ENCODE measurements around the gene FOSL2. TPM values are rescaled to one million over a fixed set of nuclear protein-coding genes. Genes with fewer than 3 reads are reported as not detected.

FOSL2 gene
- total RNA-seq, 4 donors from 2014 or later, result 46.2 to 239 (median 207) TPM

GRCh38 chr2:28381225-28382180, 11.2 kb upstream of the FOSL2 start:
- H3K27me3 ChIP-seq, result no peaks in the 10 kb centered on the region
- H3K4me3 ChIP-seq, result no peak overlapping the region
- peak overlapping the region in 3 of 4 donors; percentile 57 to 97 (median 81) for H3K27ac ChIP-seq
- peak in 2 of 3 donors; percentile 69 to 77 for DNase-seq
- H3K9me3 ChIP-seq, result no peaks in the 10 kb centered on the region
- no peaks in the 10 kb centered on the region for H3K36me3 ChIP-seq
- TF ChIP-seq POLR2A (IDR thresholded peaks at IDR 0.05), result peak; percentile 56 to 72
- TF ChIP-seq CTCF (IDR thresholded peaks at IDR 0.05), result no peak
- H3K4me1 ChIP-seq, result peaks cover 0 to 51% (median 5%) of the 10 kb centered on the region in 4 donors

GRCh38 chr2:28382755-28383154, 9.9 kb upstream of the FOSL2 start:
- Histone ChIP-seq H3K9me3 (no peaks in the 10 kb centered on the region), H3K27me3 (no peaks in the 10 kb centered on the region), H3K27ac (peak overlapping the region in 3 of 4 donors; percentile 57 to 97 (median 81)), H3K4me3 (no peak overlapping the region), H3K4me1 (peaks cover 0 to 46% (median 5%) of the 10 kb centered on the region in 4 donors), H3K36me3 (no peaks in the 10 kb centered on the region)
- DNase-seq, result peak in 2 of 3 donors; percentile 71 to 79
- TF ChIP-seq POLR2A (IDR thresholded peaks at IDR 0.05), result peak in 1 of 2 donors; percentile 43
- TF ChIP-seq CTCF (IDR thresholded peaks at IDR 0.05), result no peak

DNA sequence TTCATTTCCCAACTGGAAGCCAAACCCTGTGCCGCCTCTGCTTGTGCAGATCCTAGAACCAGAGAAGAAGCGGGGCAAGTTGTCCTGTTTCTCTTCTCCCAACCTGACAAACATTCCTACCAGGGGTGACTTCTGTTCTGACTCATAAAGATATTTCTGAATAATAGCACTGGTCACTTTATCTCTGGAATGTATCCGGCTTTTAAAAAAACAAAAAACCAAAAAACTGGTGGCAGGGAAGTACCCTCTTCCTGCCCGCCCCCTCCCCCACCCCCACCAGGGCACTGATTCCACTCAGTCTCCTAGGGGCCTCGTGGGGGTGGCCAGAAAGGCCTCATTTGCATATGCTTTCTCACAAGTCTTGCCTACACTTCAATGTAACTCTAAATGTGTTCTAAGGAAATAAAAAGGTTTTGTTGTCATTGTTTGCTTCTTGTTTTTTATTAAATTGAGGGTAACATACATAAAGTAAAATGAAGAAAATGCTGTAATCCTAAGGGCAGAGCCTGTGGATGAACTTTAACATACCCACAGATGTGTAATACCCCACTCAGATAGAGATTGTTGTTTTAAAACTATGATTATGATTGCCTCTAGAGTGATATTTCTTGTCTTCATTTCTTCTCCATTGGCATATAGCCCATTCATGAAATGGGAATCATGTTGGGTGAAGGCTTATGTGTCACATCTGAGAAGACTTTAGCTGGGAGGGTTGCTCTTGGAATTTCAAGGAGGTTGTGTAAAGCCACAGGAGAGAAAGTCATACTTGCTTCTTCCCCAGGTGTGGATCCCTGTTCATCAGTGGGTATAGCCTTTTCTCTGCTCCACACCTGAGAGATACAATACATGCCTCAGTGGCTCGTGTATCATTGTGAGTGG, 5.3 kb upstream of the FOSL2 start:
- Histone ChIP-seq H3K9me3 (no peaks in the 10 kb centered on the region), H3K27ac (no peak overlapping the region)
- no peak for DNase-seq

DNA sequence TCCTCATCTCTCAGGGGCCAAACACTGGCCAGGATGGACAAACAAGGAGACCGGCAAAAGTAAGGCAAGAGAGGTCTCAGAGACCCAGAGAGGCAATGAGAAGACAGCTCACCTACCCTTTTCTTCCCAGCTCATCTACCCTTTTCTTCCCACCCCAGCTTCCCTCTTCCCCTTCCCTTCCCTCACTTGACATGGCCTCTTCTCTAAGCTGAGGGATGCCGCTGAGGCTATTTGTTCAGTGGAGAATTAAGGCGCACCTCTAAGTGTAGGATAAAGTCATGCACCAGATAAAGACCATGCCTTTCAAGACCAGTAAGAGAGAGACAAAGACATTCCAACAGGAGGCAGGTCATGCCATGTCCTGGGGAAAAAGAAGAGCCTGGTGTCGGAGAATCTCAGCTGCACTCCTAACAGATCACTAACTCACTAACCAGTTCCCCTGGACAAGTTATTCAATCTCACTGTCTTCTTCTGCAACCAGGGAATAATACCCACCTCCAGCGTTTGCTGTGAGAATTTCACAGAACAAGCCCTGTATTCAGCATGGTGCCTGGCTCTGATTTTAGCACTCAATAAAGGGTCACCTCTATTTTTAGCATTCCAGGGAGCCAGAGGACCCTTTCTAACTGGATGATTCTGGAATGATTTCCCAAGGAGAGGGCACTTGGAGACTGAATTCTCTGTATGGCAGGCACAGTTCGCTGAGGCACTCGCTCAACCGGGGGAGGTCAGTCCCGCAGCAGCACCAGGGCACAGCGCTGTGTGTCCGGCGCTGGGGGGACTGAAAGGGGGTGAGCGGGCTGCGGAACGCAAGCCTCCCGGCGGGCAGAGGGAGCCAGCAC, 3.0 kb upstream of the FOSL2 start:
- TF ChIP-seq CTCF (IDR thresholded peaks at IDR 0.05) (no peak), POLR2A (IDR thresholded peaks at IDR 0.05) (no peak)
- H3K4me1 ChIP-seq, result peaks cover 0 to 10% (median 5%) of the 10 kb centered on the region in 4 donors
- DNase-seq, result peak in 1 of 3 donors; percentile 41
- H3K27me3 ChIP-seq, result no peaks in the 10 kb centered on the region
- H3K27ac ChIP-seq, result peak overlapping the region; percentile 83 to 100 (median 100)
- H3K4me3 ChIP-seq, result peak overlapping the region; percentile 60 to 90 (median 80)
- H3K36me3 ChIP-seq, result no peaks in the 10 kb centered on the region
- H3K9me3 ChIP-seq, result no peaks in the 10 kb centered on the region

More for the DNA sequence above, 5.3 kb upstream of the FOSL2 start:
- peaks cover 1 to 15% (median 7%) of the 10 kb centered on the region in 4 donors for H3K4me1 ChIP-seq
- TF ChIP-seq POLR2A (IDR thresholded peaks at IDR 0.05) (no peak), CTCF (IDR thresholded peaks at IDR 0.05) (no peak)
- H3K36me3 ChIP-seq, result no peaks in the 10 kb centered on the region
- no peaks in the 10 kb centered on the region for H3K27me3 ChIP-seq
- H3K4me3 ChIP-seq, result no peak overlapping the region

Measured in Peyer's patch (tissue), 4 donors.